Adipocyte (in vitro differentiated cells): ENCODE results near the gene SND1.
A peak's percentile ranks its signal among the peaks of the same experiment; 100 is the strongest.

Source experiments
- DNase-seq: peaks from one replicate; pipeline ENCODE4 v3.0.0-alpha.2; 2015; ENCODE audit warnings: low read depth
- H3K27me3 ChIP-seq: replicated peaks from 2 replicates; pipeline ENCODE4 v1.7.0; 2013; ENCODE audit warnings: mild to moderate bottlenecking, low read length, moderate library complexity; ENCODE audit not compliant: control insufficient read depth, insufficient read depth
- H3K36me3 ChIP-seq: 2 replicates; pipeline ENCODE4 v1.7.0; 2013; ENCODE audit warnings: low read length, mild to moderate bottlenecking, moderate library complexity; ENCODE audit not compliant: control insufficient read depth, insufficient read depth, severe bottlenecking
- H3K4me1 ChIP-seq: 2 replicates; pipeline ENCODE4 v1.7.0; 2013; ENCODE audit warnings: mild to moderate bottlenecking, low read length, moderate library complexity; ENCODE audit not compliant: control insufficient read depth, insufficient read depth
- H3K4me3 ChIP-seq: 2 replicates; pipeline ENCODE4 v1.7.0; 2013; ENCODE audit warnings: mild to moderate bottlenecking, low read length, moderate library complexity
- H3K9ac ChIP-seq: 2 replicates; pipeline ENCODE4 v1.7.0; 2013; ENCODE audit warnings: mild to moderate bottlenecking, low read length, moderate library complexity
- H3K9me3 ChIP-seq: 2 replicates; pipeline ENCODE4 v1.7.0; 2013; ENCODE audit warnings: mild to moderate bottlenecking, low read length, moderate library complexity; ENCODE audit not compliant: control insufficient read depth

The SND1 gene

DNA sequence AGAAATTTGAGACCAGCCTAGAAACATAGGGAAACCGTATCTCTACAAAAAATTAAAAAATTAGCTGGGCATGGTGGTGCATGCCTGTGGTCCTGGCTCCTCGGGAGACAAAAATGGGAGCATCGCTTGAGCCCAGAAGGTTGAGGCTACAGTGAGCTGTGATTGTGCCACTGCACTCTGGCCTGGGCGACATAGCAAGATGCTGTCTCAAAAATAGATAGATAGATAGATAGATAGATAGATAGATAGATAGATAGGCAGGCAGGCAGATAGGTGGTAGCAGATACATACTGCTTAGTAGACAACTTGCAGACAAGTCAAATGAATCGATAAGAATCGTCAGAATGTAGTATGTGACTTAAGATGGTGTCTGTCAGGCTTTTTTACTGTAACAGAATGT is 106.9 kb downstream of the SND1 start:
- H3K36me3 ChIP-seq = no peaks in the 10 kb centered on the region
- no peak overlapping the region for H3K4me3 ChIP-seq
- no peak overlapping the region for H3K9ac ChIP-seq
- no peak for DNase-seq
- no peaks in the 10 kb centered on the region for H3K9me3 ChIP-seq
- no peaks in the 10 kb centered on the region for H3K27me3 ChIP-seq
- H3K4me1 ChIP-seq = peaks cover 29% of the 10 kb centered on the region

DNA sequence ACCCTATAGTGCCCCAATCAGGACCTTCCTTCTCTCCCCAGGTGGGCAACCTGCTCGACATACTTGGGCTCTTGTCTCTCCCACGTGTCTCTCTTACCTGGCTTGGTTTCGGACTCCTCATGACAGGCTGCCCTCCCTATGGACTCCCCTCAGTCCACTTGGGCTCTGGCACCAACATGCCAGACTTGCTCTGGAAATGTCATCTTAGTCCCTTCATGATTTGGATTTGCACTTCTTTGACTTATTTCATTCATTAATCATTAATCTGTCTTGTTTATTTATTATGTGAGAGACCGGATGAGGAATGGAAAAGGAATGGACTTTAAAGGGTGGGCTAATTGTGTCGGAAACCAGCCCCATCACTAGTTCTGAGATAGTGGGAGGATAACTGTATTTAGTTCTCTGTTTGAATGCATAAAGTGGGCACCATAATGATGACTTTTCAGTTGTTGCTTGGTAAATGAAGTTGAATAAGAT is 108.0 kb downstream of the SND1 start:
- DNase-seq = no peak
- Histone ChIP-seq H3K4me3 (no peak overlapping the region), H3K4me1 (peaks cover 18% of the 10 kb centered on the region), H3K27me3 (no peaks in the 10 kb centered on the region), H3K36me3 (no peaks in the 10 kb centered on the region), H3K9ac (no peak overlapping the region), H3K9me3 (no peaks in the 10 kb centered on the region)

GRCh38 chr7:127760436-127761031 is 108.5 kb downstream of the SND1 start:
- H3K9ac ChIP-seq = no peak overlapping the region
- no peaks in the 10 kb centered on the region for H3K9me3 ChIP-seq
- H3K4me1 ChIP-seq = peaks cover 13% of the 10 kb centered on the region
- H3K36me3 ChIP-seq = peaks cover 1% of the 10 kb centered on the region
- H3K27me3 ChIP-seq = no peaks in the 10 kb centered on the region
- DNase-seq = no peak
- H3K4me3 ChIP-seq = no peak overlapping the region

DNA sequence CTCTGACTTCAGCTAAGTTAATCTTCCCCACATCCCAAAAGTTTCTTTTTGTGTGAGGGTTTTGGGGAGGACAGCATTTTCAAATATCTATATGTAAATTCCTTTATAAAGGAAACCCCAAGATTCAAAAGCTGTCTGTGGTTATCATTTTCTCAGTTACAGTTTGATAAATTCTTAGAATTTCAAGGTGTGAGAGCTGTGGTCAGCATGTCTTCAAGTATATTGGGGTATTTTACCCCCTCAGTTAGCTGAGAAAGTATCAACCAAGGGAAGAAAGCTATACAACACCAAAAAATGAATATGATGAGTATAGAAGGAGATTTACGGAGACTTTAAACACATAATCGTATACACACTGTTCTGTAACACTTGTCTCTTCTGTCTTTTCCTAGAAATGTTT is 109.2 kb downstream of the SND1 start:
- Histone ChIP-seq H3K9ac (no peak overlapping the region), H3K36me3 (peaks cover 8% of the 10 kb centered on the region), H3K4me1 (peaks cover 11% of the 10 kb centered on the region), H3K9me3 (no peaks in the 10 kb centered on the region), H3K27me3 (no peaks in the 10 kb centered on the region), H3K4me3 (no peak overlapping the region)
- no peak for DNase-seq

DNA sequence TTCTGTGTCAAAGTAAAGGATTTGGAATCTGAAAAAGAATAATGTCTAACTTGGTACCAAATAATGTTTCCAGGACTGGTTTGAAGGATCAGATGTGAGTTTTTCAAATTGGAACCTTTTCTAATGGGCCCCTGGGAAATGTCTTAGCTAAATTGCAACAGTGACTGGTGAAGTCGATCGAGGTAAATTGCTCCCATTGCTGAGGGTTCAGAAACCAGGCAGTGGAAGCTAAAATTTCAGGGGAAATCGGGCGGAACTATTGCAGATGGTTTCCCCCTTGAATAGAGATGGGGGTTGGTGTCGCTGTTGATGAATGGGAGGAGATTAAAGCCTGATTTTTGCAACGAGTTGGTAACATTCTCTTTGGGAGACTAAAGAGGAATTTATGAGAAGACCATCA is 112.7 kb downstream of the SND1 start:
- Histone ChIP-seq H3K4me3 (no peak overlapping the region), H3K36me3 (peaks cover 9% of the 10 kb centered on the region), H3K9ac (no peak overlapping the region), H3K27me3 (no peaks in the 10 kb centered on the region), H3K4me1 (peaks cover 5% of the 10 kb centered on the region), H3K9me3 (no peaks in the 10 kb centered on the region)
- DNase-seq = no peak

- no peaks in the 10 kb centered on the region for H3K27me3 ChIP-seq
- H3K9ac ChIP-seq = no peak overlapping the region
- no peak for DNase-seq
- peaks cover 10% of the 10 kb centered on the region for H3K4me1 ChIP-seq
- H3K9me3 ChIP-seq = no peaks in the 10 kb centered on the region
- no peak overlapping the region for H3K4me3 ChIP-seq
- H3K36me3 ChIP-seq = peaks cover 9% of the 10 kb centered on the region
These were observed 113.2 kb downstream of the SND1 start for GRCh38 chr7:127765150-127765549.

- no peaks in the 10 kb centered on the region for H3K27me3 ChIP-seq
- peaks cover 9% of the 10 kb centered on the region for H3K36me3 ChIP-seq
- no peaks in the 10 kb centered on the region for H3K9me3 ChIP-seq
- no peak overlapping the region for H3K9ac ChIP-seq
- no peak overlapping the region for H3K4me3 ChIP-seq
- DNase-seq = no peak
- H3K4me1 ChIP-seq = peaks cover 21% of the 10 kb centered on the region
These were observed 115.0 kb downstream of the SND1 start for GRCh38 chr7:127766831-127767459.

DNA sequence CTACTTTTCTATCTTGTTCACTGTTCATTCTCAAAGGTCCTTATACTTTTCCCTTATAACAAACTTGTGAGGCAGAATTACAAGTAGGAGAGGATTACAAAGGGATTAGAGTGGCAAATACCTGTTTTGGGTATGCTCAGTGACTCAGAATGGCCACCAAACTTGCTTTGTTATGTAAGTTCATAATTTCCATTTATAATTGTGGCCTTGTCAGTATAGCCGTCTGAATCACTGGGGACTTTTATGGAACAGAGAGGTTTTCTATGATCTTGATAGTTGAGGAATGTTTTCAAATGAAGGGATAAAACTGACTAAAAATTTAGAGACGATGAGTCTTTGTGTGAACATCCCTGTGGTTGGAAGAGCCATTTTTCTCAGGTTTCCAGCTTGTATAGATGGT is 116.2 kb downstream of the SND1 start:
- Histone ChIP-seq H3K27me3 (no peaks in the 10 kb centered on the region), H3K4me1 (peaks cover 21% of the 10 kb centered on the region), H3K4me3 (no peak overlapping the region), H3K9ac (no peak overlapping the region), H3K9me3 (no peaks in the 10 kb centered on the region), H3K36me3 (peaks cover 9% of the 10 kb centered on the region)
- no peak for DNase-seq

- H3K36me3 ChIP-seq = peaks cover 9% of the 10 kb centered on the region
- no peaks in the 10 kb centered on the region for H3K27me3 ChIP-seq
These were observed 117.1 kb downstream of the SND1 start for GRCh38 chr7:127769137-127769536.

DNA sequence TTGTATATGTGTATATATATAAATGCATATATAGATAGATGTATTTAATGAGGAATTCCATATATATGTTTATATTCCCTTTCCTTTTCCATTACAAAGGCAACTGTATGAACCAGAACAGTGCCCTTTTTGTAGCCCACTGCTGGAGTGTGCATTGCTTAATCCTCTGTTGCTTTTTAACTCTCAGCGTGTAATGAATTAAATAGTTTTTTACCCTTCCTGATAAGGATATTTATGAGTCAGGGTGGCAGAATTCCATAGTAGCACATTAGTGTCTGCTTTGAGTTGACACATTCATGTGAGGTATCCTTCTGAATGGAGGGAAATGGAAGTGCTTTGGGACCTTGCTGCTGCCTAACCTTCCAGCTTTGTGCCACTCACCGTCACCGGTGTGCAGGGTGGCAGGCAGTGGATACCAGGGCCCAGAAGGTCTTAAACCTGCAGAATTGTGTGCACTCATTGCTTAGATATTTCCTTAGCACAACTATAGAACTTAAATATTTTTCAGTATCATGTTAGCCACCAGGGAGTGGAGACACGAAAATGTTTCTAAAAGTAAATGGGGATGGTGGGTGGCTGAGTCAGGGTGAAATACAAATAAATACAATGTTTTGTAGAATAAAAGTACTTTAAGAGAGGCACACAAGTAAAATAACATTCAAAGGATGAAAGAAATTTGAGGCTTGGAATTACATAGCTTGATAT is 117.9 kb downstream of the SND1 start:
- Histone ChIP-seq H3K27me3 (no peaks in the 10 kb centered on the region), H3K4me3 (no peak overlapping the region), H3K9me3 (no peaks in the 10 kb centered on the region), H3K4me1 (peaks cover 21% of the 10 kb centered on the region), H3K9ac (no peak overlapping the region), H3K36me3 (peaks cover 9% of the 10 kb centered on the region)
- peak; percentile 30 for DNase-seq

More at GRCh38 chr7:127769137-127769536, 117.1 kb downstream of the SND1 start:
- Histone ChIP-seq H3K4me3 (no peak overlapping the region), H3K9me3 (no peaks in the 10 kb centered on the region), H3K4me1 (peaks cover 21% of the 10 kb centered on the region), H3K9ac (no peak overlapping the region)
- DNase-seq = no peak

DNA sequence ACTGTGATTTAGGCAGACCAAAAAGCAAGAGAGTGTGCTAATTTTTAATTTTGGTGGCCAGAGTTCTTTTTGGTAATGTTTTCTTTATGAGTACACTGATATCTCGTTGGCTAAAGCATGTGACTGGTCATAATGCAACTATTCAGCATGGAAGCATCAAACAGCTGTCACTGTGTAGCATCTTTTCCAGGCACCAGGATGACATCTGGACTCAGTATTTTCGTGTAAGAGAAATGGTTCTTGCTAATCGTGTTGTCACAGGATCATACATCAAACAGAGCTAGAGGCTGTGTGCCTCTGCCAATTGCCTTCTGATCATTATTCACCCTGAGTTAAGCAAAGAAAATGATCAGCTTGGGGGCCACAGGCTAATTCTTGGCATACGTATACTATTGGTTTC is 118.9 kb downstream of the SND1 start:
- no peaks in the 10 kb centered on the region for H3K27me3 ChIP-seq
- peaks cover 4% of the 10 kb centered on the region for H3K36me3 ChIP-seq
- peaks cover 22% of the 10 kb centered on the region for H3K4me1 ChIP-seq
- peak; percentile 48 for DNase-seq
- H3K9ac ChIP-seq = no peak overlapping the region
- no peaks in the 10 kb centered on the region for H3K9me3 ChIP-seq
- H3K4me3 ChIP-seq = no peak overlapping the region
